Glomerular visceral epithelial cell (primary cell): ENCODE measurements around the gene MOB3C.

Experiments
- DNase-seq: peaks from one replicate; pipeline ENCODE4 v3.0.0-alpha.2; 2016; ENCODE audit errors: extremely low spot score

MOB3C gene

DNA sequence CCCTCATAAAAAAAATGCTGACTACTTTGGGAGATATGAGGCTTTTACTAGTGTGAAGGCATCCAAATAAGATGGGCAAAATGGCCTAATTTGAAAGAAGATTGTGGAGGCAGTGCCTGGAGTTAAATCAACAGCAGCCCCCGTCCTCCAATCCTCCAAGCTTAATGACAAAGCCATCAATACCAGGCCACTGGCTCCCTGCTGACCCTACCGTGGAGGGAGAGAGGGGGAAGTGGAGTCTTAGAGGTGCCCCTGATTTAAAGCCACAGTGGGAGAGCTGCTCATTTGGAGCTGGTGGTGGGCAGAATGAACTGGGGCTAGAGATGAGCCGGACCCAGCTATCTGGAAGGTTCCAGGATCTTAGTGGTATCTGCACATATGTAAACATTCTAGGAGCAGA, 40.8 kb downstream of the MOB3C start:
- no peak for DNase-seq

DNA sequence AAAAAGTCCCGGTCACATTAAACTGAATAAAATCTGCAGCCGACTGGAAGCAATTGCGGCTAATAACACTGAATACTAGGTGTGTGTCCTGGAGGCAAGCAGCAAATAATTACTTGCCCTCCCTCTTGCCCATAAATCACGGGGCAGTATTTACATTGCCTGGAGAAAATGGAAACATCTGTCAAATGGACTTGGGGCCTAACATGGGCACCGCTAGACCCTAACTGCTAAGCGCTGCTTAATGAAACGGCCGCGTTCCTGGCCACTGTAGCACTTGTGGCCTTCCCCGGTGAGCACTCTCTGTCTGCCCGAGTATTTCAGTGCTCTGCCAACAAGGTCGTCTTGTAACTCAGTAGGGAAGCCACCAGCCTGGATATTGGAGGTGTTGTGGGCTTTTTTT, 41.3 kb downstream of the MOB3C start:
- no peak for DNase-seq

GRCh38 chr1:46571691-46572225, 44.9 kb downstream of the MOB3C start:
- no peak for DNase-seq

DNA sequence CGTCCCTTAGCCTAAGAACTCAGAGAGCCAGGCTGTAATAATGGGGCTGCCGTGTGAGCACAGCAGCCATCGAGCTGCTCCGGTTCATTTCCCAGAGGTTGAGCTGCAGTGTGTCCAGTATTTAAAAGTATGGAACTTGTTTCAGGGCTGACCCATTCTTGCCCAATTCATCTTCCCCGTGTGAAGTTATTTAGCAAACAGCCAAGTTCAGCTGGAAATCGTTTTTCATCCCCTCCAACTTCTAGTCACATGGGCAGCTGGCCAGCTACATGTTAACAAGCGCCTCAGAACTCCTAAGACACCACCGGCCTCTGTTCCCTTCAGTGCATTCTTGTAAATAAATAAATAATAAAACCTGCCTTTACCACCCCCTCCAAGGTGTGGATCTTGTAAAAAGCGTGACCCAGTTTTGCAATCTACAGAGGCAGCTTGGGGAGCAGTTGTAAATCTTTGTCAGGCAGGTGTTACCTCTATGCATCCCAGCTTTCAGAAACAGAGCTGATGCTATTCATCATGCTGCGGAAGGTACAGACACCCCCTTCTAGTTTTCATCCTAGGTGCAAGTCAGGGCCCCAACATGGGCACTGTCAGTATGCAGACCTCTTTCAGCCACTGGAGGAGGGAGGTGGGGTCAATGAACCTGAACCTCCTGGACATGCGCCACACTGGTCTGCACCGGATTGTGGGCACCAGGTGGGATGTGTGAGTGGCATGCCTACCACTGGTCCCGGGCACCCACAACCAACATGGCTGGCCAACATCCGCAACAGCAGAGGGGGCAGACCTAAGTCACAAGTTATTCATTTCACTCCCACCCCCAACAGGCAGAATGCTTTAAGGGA, 46.5 kb downstream of the MOB3C start:
- DNase-seq: no peak

DNA sequence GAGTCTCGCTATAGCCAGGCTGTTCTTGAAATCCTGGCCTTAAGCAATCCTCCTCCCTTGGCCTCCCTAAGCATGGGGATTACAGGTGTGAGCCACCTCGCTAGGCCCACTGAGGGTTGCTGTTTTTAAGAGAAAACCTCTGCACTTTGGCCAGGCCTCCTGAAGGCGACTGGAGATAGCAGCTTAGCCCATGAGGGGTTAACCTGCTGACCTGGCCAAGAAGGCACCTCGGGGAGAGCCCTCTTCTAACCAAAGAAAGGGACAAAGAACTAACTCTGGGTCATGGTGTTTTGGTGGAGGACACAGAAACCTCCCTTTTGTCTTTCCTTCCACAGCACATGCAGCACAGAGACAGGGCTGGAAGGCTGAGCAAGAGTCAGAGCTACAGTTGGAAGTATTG, 47.5 kb downstream of the MOB3C start:
- DNase-seq: no peak

DNA sequence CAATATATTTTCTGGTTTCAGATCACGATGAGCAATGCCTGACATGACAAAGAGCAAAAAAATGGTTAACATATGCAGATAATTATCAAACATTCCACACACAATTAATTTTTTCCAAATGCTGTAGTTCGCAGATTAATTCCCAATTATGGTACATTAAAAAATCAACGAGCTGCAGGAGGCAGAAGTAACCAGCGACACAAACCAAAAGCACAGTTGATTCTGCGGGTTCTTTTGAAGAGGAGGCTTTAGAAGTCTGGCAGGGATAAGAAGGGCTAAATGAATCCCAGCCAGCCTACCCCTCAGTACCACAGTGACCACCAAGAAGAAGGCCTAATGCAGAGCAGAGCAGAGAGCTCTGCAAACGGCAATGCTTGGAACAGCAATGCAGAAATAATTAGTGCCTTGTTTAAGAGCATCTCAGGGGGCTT, 48.1 kb downstream of the MOB3C start:
- DNase-seq: no peak

DNA sequence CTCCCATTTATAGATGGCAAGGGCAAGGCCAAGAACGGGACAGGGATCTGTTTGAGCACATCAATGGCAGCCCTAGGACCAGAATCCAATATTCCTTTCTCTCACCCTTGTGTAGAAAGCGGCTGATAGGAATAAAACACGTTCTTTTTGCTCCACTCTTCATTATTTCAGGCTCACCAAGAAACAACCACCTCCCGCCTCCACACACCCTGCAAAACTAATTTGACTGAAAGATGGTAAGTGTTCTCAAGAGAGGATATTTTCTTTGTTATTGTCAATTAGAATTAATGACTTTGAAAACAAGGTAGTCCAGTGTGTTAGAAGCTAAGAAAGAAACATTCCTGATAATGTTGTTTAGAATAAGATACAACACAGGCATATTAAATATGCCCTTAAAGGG, 53.3 kb downstream of the MOB3C start:
- no peak for DNase-seq

DNA sequence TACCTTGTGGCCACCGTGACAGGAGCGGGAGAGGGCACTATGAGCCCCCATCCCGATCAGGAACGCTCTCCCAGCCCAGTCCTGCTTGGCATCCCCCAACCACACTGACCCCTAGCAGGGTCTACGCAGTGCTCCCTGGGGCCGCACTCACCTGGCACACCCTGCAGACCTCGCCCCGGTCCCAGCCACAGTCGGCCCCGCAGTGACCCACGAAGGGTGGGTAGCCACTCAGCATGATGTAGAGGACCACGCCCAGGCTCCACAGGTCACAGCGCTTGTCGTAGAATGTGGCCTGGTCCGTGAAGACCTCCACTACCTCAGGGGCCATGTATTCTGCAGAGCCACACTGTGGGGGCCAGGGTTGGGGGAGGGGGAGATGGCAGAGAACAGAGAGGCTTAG, 54.1 kb downstream of the MOB3C start:
- DNase-seq: no peak

GRCh38 chr1:46558966-46559365, 57.6 kb downstream of the MOB3C start:
- no peak for DNase-seq

- no peak for DNase-seq
Measured at GRCh38 chr1:46558141-46558963, 58.3 kb downstream of the MOB3C start.
